SK-N-DZ (cell line): ENCODE results near the gene CNTRL.
"Not testable (repeated sequence)": the region's sequence is repeated elsewhere in the genome, so short reads cannot be mapped to it uniquely, and the experiment has no call there.

Experiments used
- DNase-seq: peaks from one replicate; pipeline ENCODE4 v3.0.0-alpha.2; 2015; ENCODE audit warnings: low spot score

CNTRL gene

GRCh38 chr9:121069396-121069795 lies 5.4 kb upstream of the CNTRL start:
- no peak for DNase-seq

- DNase-seq = no peak
Observed at GRCh38 chr9:121071370-121071755, 3.4 kb upstream of the CNTRL start.

GRCh38 chr9:121071756-121072421 lies 2.9 kb upstream of the CNTRL start:
- no peak for DNase-seq

- no peak for DNase-seq
Observed at GRCh38 chr9:121073038-121073437, 1.7 kb upstream of the CNTRL start.

GRCh38 chr9:121075251-121076036 lies 689 bp downstream of the CNTRL start:
- no peak for DNase-seq

GRCh38 chr9:121082075-121082474 lies 7.3 kb downstream of the CNTRL start:
- DNase-seq = no peak

- DNase-seq = no peak
Observed at GRCh38 chr9:121085661-121086060, 10.9 kb downstream of the CNTRL start.

- no peak for DNase-seq
Observed at GRCh38 chr9:121088576-121088975, 13.8 kb downstream of the CNTRL start.

- DNase-seq = not testable (repeated sequence)
Observed at GRCh38 chr9:121090743-121091142, 16.0 kb downstream of the CNTRL start.

GRCh38 chr9:121095057-121095456 lies 20.3 kb downstream of the CNTRL start:
- peak; percentile 65 for DNase-seq

GRCh38 chr9:121098567-121099198 lies 23.9 kb downstream of the CNTRL start:
- DNase-seq = no peak

GRCh38 chr9:121104054-121104453 lies 29.3 kb downstream of the CNTRL start:
- not testable (repeated sequence) for DNase-seq

GRCh38 chr9:121105531-121105930 lies 30.8 kb downstream of the CNTRL start:
- DNase-seq = no peak

GRCh38 chr9:121107029-121107428 lies 32.3 kb downstream of the CNTRL start:
- DNase-seq = no peak

- DNase-seq = no peak
Observed at GRCh38 chr9:121107881-121108280, 33.1 kb downstream of the CNTRL start.

GRCh38 chr9:121115466-121115865 lies 40.7 kb downstream of the CNTRL start:
- DNase-seq = no peak

- DNase-seq = no peak
Observed at GRCh38 chr9:121118266-121118665, 43.5 kb downstream of the CNTRL start.

GRCh38 chr9:121120386-121120785 lies 45.6 kb downstream of the CNTRL start:
- no peak for DNase-seq

GRCh38 chr9:121121582-121122087 lies 46.9 kb downstream of the CNTRL start:
- DNase-seq = peak; percentile 31

- no peak for DNase-seq
Observed at GRCh38 chr9:121122246-121123032, 47.7 kb downstream of the CNTRL start.

GRCh38 chr9:121123816-121124535 lies 49.2 kb downstream of the CNTRL start:
- no peak for DNase-seq
